Measurements from ENCODE around the gene SDHB. TPM values are rescaled to one million over a fixed set of nuclear protein-coding genes. Genes with fewer than 3 reads are reported as not detected.

SDHB gene
- total and polyA plus RNA-seq, 7 donors: 190 to 452 (median 266) TPM

DNA sequence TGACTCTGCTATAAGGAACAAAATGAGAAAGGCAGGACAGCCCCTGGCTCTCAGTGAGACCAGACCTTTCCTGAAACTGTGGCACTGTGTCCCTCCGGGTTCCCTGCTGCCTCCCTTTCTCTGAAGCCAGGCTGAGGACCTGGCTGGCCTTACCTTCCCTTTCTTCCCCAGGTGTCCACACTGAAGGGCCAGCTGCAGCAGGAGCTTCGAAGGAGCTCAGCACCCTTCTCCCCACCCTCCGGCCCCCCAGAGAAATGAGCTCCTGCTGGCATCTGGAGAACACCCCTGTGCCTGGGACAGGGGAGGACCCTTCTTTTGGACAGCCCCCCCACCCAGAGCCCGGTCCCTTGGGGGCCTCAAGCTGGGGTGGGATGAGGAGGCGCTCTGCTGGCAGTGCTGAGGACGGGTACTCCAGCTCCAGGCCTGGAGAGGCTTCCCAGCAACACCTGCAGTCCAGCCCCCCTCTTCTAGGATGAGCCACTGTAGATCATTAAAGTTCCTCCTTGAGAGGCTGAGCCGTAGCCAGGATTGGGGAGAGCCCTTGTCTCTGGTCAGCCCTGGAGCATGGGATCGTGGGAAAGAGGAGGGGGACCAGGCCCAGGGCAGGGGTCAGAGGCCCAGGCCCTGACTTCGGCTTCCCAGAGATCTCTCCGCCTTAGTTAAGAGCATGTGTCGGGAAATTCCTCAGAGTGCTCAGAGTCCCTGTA lies 81.5 kb downstream of the SDHB start:
- Histone ChIP-seq H3K4me1 (no peaks in the 10 kb centered on the region), H3K27ac (no peak overlapping the region)
- ATAC-seq: no peak

GRCh38 chr1:16971341-16972188 lies 82.3 kb downstream of the SDHB start:
- WGBS, 3 donors: 67 to 74% (median 70%) methylated on average over 24 to 28 of the region's 28 CpGs
- H3K36me3 ChIP-seq (ENCODE audit: insufficient read depth in 1 of 2, low read depth in 1 of 2): peaks cover 0 to 23% of the 10 kb centered on the region in 2 donors
- TF ChIP-seq, protein P1, sequence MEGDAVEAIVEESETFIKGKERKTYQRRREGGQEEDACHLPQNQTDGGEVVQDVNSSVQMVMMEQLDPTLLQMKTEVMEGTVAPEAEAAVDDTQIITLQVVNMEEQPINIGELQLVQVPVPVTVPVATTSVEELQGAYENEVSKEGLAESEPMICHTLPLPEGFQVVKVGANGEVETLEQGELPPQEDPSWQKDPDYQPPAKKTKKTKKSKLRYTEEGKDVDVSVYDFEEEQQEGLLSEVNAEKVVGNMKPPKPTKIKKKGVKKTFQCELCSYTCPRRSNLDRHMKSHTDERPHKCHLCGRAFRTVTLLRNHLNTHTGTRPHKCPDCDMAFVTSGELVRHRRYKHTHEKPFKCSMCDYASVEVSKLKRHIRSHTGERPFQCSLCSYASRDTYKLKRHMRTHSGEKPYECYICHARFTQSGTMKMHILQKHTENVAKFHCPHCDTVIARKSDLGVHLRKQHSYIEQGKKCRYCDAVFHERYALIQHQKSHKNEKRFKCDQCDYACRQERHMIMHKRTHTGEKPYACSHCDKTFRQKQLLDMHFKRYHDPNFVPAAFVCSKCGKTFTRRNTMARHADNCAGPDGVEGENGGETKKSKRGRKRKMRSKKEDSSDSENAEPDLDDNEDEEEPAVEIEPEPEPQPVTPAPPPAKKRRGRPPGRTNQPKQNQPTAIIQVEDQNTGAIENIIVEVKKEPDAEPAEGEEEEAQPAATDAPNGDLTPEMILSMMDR (IDR thresholded peaks at IDR 0.05): no peak
- no peaks in the 10 kb centered on the region for H3K4me1 ChIP-seq
- DNase-seq (no peak), ATAC-seq (peak in 2 of 4 donors; percentile 10 to 33)
- H3K4me3 ChIP-seq: no peak overlapping the region
- H3K27ac ChIP-seq: no peak overlapping the region
- H3K9me3 ChIP-seq: no peaks in the 10 kb centered on the region
- intact Hi-C loops (cut with DNase I): no loop called here
- H3K27me3 ChIP-seq (ENCODE audit: insufficient read depth in 3 of 3, low read length in 2 of 3): no peaks in the 10 kb centered on the region

More for the DNA sequence above, 81.5 kb downstream of the SDHB start:
- no peaks in the 10 kb centered on the region for H3K9me3 ChIP-seq
- intact Hi-C loops (cut with DNase I): no loop called here
- DNase-seq: no peak
- TF ChIP-seq, protein P1 (IDR thresholded peaks at IDR 0.05): no peak
- H3K4me3 ChIP-seq: no peak overlapping the region
- no peaks in the 10 kb centered on the region for H3K27me3 ChIP-seq (ENCODE audit: insufficient read depth in 3 of 3, low read length in 2 of 3)
- peaks cover 0 to 19% of the 10 kb centered on the region in 2 donors for H3K36me3 ChIP-seq (ENCODE audit: insufficient read depth in 1 of 2, low read depth in 1 of 2)
- 81 to 87% (median 86%) methylated on average over 10 to 11 of the region's 11 CpGs for WGBS, 3 donors

- no peak for DNase-seq
- no peaks in the 10 kb centered on the region for H3K27me3 ChIP-seq (ENCODE audit: insufficient read depth in 3 of 3, low read length in 2 of 3)
- ATAC-seq: no peak
- intact Hi-C loops (cut with DNase I): no loop called here
- peaks cover 0 to 34% of the 10 kb centered on the region in 2 donors for H3K36me3 ChIP-seq (ENCODE audit: insufficient read depth in 1 of 2, low read depth in 1 of 2)
- H3K4me1 ChIP-seq: no peaks in the 10 kb centered on the region
- TF ChIP-seq, protein P1 (IDR thresholded peaks at IDR 0.05): no peak
- 90 to 95% (median 93%) methylated on average over 28 of the region's 28 CpGs for WGBS, 3 donors
- no peak overlapping the region for H3K4me3 ChIP-seq
- no peak overlapping the region for H3K27ac ChIP-seq
- no peaks in the 10 kb centered on the region for H3K9me3 ChIP-seq
Measured at GRCh38 chr1:16970132-16970910, 83.5 kb downstream of the SDHB start.

DNA sequence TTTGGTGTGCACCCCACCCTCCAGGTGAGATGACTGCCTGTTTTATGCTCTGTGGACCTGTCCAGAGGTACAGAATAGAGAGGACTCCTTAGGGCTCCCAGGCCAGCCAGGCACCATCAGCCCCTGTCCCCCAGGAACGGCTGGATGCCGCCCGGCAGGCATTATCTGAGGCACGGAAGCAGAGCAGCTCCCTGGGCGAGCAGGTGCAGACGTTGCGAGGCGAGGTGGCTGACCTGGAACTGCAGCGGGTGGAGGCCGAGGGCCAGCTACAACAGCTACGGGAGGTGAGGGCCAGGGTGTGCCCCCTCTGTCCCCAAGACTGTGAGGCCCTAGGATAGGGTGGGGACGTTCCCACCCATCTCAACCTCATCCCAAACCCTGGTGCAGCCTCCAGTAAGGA lies 84.2 kb downstream of the SDHB start:
- Histone ChIP-seq H3K27ac (no peak overlapping the region), H3K9me3 (no peaks in the 10 kb centered on the region), H3K27me3 (ENCODE audit: insufficient read depth in 3 of 3, low read length in 2 of 3) (no peaks in the 10 kb centered on the region), H3K4me3 (no peak overlapping the region), H3K36me3 (ENCODE audit: insufficient read depth in 1 of 2, low read depth in 1 of 2) (peaks cover 0 to 34% of the 10 kb centered on the region in 2 donors), H3K4me1 (no peaks in the 10 kb centered on the region)
- intact Hi-C loops (cut with DNase I): loop anchor here in 1 of 2 donors (5.0 kb wide), 1 partner anchor 68 kb away; no protein-coding TSS in a partner anchor
- no peak for ATAC-seq
- TF ChIP-seq, protein P1 (IDR thresholded peaks at IDR 0.05): no peak
- 90 to 95% (median 93%) methylated on average over 12 of the region's 12 CpGs for WGBS, 3 donors
- DNase-seq: no peak

Data from psoas muscle (tissue), 8 donors.